HuH-7.5 (cell line): ENCODE measurements around the gene MAPKAP1.

ENCODE experiments used
- DNase-seq: peaks from one replicate; pipeline ENCODE4 v3.0.0; 2011; ENCODE audit warnings: low spot score

Gene MAPKAP1

DNA sequence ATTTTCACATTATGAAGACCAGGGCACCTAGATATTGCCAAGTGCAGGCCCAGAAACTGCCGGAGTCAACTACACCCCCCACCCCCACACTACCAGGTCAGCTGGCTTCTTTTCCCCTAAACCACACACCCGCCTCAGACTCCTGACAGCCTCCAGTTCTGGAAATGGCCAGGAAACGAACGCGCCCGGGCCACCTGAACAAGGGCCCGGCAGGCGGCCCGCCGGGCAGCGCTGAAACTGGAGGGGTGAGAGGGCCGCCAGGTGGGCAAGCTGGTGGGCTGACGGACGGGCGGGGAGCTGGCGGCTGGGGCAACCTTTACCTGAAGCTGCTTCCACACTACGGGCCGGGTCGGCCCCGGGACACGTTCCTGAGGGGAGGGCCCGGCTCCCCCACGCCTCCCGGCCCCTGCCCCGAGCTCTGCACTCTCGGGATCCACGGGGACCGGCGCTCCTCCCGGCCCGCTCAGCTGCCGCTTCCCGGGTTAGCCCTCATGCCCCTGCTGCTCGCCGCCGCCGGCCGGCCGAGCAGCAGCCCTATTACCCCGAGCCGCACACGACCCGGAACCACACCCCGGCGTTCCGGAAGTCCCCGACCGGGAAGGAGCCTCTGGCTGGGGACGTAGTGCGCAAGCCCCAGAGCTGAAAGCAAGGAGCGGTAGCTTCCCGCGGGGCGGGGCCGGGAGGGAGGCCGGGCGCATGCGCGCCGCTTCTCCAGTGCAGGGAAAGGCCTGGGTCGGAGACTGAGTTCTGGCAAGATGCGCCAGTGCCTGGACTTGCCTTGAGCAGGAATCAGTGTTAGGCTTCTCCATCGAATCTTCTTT lies at the start of gene MAPKAP1:
Gene MAPKAP1, minus strand, starts transcription at position 558 of the 821 bp plus-strand sequence. CDS start 34,634 bp downstream, outside the sequence.
- DNase-seq: peak; percentile 92

DNA sequence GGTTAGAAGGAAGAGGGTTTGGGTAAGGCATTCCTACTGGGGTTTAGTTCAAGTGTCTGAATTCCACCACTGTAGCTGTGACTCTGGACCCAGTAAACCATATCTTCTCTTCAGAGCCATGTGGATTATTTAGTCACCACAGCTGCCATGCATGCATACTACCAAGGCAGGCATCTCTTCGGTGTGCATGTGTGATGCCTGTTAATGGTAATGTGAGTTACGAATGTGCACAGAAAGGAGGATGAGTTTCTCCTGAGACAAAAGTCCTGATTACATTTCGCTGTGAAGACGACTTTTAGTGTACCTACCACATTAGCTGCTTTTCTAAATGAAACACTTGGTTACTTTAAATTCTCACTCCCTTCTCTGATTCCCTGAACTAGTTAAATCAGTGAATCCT lies 49.5 kb upstream of the MAPKAP1 start:
- no peak for DNase-seq

DNA sequence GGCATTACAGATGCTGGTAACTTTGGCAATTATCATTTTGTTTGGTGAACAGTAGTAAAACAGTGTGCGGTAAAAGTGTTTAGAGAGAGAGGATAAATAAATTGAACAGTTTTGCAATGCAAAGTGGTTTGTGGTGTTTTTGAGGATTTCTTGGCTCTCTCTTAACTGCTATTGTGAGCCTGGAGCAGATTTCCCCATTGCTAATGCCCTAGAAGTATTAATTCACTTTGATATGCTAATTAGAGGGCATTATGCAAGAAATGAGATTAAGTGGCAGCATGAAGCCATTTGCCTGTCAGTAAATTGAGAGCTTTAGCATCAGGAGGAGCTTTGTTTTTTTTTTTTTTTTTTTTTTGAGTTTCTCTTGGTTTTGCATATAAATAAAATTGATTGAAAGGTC lies 48.3 kb upstream of the MAPKAP1 start:
- no peak for DNase-seq

DNA sequence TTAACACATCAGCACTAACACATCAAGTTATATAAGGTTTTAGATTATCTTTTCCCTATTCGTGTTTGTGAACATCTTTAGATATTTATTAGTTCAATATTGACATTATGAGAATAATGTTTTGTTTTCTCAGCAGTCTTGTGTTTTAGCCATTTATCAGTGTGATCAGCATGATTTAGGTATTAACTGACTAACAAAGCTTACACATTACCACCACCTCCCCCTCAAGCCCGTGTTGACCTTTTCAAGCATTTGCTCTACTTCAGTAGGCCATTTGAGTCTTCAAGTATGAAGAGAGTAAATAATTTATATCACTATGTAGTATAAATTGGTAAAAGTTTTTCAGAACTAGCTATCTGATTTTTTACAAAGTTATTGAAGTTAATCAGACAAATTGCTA lies 47.1 kb upstream of the MAPKAP1 start:
- no peak for DNase-seq

DNA sequence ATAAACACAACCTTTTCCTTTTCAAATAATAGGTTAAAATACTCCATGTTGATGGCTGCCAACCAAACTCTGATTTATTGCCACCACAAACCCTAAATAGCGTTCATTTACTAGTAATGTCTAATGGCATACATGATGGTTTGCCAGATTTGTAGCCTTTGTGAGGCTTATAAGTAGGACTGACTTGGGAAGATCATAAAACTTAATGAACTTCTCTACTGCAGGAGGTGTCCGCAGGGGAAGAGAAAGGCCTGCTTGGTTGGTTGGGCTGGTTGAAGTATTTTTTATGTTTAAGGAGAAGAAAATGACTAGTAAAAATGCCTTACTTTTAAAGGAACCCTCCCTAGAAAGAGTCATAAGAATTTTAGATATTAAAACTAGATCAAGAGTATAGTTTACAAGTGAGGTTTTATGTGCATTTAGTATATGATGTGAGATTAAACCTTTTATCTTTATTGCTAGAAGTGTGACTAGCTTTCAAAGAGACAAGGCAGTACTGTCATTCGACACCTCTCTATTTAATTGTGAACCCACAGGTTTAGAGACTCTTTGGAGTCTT lies 45.1 kb upstream of the MAPKAP1 start:
- DNase-seq: no peak

DNA sequence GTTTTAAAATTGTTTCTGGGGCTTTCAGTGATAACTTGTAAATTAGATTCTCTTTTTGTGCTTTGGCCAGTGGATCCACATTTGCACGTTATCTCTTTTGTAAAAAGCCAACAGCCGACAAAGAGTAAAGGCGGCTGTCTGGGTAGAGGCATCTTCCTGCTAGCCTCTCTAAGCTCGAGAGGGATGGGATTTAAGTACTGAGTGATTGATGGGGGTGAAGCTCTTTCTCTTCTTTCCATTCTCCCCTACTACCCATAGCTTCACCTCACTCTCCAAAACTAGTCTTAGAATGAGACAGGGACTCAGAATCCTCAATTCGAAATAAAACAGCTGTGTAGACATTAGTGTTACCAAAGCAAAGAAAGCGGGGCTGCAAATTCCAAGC lies 43.6 kb upstream of the MAPKAP1 start:
- DNase-seq: peak; percentile 25

DNA sequence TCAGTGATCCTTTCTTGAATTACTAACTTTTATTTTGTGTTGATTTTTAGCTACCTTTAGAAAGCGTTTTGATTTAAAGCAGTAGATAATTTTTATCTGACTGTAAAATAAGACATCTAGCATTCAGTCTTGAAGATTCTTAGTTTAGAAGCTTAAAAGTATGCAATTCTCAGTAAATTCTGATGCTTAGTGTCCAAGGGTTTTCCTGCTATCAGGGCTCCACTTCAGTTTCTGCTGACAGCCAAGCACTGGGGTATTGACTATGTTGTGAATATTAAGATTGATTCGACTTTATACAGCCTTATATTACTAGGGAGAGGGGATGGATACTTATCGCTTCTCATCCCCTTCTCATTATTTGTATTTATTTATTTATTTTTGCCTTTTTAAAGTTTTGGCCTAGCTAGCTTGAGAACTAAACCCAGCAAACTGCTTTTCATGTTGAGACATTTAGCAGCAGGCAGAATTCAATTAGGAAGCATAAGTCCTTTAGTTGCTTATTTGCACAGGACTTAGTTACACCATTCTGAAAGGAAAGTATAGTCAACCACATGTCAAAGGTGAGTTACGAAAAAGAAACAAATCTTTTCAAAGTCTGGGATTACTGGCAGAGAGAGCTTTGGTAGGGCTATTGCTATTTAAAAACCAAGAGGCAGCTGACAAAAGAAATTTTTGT lies 43.1 kb upstream of the MAPKAP1 start:
- peak; percentile 18 for DNase-seq

DNA sequence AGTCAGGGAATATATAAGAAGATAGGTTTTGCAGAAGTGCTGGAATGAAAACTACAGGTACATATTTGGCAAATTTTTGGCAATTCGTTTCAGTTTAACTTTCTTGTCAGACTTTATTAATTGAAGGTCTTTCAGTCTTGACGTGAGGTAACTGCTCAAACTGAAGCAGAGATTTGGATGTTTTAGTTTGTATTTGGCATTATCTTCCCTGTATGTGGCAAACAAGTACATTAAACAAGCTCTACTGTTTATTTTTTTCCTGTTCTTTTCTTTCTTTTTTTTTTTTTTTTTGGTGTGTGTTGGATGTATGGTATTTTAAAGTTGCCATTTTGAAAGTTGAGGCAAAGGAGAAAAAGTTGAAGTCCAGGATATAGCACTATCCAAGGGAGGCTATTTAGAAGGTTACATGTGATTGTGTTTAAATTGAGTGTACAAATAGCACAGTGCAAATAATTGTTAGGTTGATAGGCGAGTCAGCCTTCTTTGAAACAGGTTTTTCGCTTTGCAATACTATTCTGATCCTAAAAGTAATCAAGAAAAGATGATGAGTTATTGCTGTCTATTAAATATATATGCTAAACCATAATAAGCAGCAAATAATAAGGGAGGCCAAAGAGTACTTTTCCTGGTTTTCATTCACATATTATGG lies 42.4 kb upstream of the MAPKAP1 start:
- DNase-seq: no peak

DNA sequence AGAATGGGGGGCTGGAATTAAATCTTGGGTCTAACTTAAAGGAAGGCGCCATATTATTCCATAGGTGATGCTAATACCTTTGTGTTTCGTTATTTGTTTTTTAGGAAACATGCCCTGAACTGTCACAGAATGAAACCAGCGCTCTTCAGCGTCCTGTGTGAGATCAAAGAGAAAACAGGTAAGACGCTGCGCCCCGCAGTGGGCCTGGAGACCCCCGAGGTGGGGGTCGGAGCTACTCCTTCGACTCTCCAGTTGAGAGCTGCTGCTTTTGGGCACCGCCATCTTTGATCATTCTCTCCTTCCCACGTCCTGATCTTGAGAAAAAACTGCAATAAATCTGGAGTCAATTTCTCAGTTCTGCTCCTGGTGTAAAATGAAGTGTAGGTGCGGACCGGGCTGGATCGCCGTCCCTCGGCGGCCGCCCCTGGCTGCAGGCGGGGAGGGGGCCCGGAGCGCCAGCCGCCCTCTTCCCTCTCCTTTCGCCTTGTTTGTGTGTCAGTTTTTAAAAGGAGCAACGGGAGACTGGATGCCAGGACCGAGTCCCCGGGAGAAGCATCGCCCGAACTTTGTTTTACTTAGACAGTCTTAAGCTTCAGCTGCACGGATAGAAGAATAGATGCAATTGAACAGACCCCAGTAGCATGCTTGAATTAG lies 41.6 kb upstream of the MAPKAP1 start:
- peak; percentile 35 for DNase-seq

DNA sequence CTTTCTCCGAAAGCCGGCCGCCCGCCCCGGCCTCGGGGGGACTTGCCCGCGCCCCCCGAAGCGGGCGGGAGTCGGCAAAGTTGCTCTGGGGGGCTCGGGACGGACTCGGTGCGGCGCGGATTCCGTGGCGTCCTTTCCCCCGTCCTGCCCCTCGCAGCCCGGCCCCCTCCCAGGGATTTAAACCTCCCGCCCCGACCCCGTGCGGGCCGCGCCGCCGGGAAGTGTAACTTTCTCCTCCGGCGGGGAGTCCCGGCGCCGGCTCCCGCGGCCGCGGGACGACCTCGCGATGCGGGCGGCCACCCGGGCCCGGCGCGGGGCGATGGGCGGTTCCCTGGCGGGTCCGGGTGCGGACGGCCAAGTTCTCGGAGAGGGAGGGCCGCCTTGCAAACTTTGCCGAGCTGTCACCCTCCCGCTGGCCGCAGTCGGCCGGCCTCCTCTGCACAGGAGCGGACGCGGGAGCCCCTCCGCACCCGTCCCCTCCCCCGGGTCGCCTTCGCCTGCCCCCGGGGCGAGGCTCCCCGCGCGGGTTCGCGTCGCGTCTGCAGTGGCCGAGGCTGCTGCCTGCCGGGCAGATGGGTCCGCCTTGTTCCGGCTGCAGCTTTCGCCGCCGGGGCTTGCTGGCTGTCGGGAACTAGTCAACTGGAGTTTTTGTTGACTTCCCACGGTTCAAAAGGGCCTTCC lies 40.9 kb upstream of the MAPKAP1 start:
- DNase-seq: peak; percentile 50

DNA sequence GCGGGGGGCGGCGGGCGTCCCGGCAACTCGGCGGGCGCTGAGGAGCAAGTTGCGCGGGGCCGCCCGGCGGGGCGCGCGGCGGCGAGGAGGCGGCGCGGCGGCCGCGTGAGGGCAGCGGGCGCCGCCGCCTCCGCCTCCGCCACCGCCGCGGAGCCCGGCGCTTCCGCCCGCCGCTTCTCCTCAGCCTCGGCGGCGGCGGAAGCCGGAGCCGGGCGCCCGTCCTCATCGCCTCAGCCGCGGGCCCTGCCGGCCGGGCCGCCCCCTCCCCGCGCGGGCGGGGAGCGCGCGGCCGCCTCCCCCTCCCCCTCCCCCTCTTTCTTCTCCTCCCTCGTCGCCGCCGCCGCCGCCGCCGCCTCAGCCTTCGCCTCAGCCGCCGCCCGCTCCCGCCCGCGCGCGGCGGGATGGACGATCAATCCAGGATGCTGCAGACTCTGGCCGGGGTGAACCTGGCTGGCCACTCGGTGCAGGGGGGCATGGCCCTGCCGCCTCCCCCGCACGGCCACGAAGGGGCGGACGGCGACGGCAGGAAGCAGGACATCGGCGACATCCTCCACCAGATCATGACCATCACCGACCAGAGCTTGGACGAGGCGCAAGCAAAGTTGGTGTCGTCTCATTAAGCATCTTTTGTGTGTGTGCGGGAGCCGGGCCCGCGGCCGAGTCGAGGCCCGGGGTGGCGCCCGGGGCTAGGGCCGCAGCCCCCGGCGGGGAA lies 40.2 kb upstream of the MAPKAP1 start, which contains the start of gene PBX3:
Gene PBX3, plus strand, starts transcription at position 321 of the 712 bp plus-strand sequence.
- DNase-seq: peak; percentile 55

DNA sequence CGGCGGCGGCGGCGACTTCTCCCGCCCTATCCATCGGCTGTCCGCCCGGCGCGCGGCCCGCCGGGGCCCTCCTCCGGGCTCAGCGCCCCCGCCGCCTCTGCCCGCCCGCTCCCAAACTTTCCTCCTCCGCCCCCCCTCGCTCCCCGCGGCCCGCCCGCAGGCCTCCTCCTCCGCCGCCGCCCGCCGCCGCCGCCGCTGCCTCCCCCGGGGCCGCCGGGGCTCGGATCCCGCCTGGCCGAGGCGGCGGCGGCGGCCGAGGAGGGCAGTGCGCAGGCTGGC lies 39.7 kb upstream of the MAPKAP1 start:
- no peak for DNase-seq

DNA sequence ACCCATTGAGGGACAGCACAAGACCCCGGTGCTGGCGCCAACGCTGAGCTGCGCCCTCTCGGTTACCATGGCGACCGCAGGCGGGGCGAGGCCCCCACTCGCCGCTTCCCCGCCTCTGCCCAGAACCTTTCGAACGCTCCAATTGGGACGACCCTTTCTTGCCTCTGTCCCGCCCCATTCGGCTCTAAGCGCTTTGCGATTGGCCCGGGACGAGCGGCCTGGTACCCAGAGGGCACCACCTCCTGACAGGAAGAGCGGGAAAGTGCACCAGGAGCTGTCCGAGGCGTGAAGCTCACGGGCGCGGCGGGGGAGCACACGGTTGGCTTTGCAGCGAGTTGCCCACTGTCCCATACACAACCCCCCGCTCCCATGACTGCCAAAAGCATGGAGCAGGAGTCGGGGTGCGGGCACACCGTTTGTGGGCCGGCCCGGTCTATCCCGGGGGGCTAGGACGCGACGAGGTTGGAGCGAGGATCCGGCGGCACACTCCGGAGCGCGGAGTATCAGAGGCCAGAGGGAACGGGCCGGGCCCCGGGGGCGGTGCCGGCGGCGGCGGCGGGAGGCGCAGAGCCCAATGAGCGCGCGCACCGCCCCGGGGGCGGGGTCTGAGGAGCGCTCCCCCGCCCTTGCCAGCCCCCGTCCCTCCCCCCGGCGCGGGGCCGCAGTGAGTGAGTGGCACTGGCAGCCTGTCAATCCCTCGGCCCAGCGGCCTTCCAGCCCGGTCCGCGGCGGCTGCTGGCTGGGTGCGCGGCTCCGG lies 39.2 kb upstream of the MAPKAP1 start:
- peak; percentile 97 for DNase-seq

DNA sequence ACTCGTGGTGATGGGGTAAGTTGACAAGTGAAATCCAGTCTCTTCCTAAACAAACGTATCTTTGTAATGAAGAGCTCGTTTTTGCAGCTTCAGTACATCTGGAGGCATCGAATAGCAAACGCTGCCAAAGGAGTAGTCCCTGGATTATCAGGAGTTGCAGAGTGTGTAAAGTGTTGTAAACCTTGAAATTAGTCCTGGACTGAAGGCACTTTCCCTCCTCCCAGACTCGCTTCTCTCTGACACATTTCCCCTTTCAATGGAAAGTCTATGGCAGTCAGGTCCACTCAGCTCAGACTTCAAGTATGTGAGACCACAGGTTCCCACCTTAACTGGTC lies 38.6 kb upstream of the MAPKAP1 start:
- no peak for DNase-seq

DNA sequence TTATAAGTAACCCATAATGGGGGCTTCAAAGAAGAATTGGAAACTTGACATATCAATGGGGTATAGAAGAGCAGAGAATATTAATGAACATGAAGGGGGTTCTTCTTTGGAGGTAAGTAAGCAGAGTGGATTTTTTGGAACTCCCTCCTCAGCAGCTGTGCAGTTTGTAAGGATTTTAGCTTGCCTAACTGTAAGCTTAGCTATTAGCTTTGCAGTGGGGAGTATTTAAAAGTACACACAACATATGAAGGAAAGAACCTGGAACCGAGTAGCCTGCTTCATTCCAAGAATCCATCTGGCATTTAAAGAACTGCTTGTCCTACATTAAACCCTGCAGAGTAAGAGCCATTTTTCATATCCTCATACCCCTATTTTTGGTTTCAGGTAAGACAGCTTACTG lies 38.0 kb upstream of the MAPKAP1 start:
- no peak for DNase-seq

DNA sequence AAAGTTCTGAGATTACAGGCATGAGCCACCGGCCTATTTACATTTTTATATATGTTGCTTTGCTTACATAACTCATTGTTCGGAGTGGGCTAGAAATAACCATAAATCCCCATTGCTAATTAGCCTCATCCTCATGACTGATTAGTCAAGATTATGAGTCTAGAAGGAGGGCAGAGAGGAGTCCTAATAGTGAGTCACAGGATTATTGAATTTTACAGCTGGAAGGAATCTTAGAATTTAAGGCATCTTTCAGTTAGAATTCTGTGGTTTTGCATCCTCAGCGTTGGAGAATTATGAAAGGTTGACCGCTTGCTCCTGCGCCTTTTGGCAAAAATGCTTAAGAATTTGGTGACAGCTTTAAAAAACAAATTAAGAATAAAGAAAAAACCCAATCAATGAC lies 37.6 kb upstream of the MAPKAP1 start:
- DNase-seq: no peak

DNA sequence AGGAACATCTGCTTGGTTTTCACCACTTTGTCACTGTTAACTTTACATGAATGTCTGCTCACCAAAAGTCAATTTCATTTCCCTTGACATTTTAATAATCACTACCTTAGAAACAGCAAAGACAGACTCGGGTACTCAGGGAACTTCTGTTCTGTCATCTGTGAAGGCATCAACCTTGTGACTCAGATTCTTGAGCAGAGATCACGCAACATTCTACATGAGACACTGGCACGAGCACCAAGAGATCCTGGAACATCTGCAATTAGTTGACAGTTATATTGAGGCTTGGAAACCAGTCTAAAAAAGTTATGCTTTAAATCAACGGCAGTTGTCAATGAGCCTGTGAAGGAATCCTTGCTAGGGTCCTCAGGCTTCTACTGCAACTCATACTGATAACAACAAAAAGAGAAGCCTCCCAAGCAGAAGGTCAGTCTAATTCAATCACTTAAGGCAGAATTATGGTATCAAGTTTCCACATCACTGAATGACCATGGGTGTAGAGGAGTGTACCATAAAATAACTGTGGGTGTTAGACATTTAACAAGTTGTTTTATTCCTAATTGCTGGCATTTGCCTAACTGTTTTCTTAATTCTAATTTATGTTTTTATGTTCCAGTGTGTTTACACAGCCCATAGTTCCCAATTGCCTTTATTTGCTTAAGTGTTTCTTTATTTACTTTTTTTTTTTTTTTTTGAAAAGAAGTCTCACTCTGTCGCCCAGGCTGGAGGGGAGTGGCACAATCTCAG lies 36.8 kb upstream of the MAPKAP1 start:
- DNase-seq: no peak

DNA sequence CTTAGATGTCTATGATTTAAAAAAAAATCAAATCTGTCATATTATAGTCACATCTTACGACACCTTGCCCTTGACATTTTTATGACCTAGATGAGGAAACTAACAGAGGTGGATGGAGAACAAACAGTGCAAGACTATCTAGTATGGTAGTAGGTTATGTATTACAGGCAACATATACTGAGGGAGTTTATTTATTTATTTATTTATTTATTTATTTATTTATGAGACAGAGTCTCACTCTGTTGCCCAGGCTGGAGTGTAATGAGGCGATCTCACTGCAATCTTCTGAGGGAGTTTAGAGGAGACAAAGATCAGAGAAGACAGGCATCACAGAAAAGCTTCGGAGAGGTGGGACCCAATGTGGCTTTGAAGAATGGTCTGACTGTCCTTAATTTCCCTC lies 35.6 kb upstream of the MAPKAP1 start:
- DNase-seq: no peak

DNA sequence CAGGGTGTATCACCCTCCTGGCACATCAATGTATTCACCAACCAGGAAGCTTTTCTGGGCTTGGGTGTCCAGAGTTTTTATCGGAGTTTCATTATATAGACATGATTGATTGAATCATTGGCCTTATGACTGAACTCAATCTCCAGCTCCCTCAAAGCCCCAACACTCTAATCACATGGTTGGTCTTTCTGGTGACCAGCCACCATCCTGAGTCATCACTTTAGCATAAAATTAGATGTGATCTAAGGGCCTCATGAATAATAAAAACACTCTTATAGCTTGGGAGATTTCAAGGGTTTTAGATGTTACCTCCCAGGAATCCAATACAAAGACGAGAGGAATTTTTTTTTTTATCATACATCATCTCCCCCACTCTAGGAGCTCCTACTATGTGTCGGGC lies 32.4 kb upstream of the MAPKAP1 start:
- DNase-seq: no peak

DNA sequence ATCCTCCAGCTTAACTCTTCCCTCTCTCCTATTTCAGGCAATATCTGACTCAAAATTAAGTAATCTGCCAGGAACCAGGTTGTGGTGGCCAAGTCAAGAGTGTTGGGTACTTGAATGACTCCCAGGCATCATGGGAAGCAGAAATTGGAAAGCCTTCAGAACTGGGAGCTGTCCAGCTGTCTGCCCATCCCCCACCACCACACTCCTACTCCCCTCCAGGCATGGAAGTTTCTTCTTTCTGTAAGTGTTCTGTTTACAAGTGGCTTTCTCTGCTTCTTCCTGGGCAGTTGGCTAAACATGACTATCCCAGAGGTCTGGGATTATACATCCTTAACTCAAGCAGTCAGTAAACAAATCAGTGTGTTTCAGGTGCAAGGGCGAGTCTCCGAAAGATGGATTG lies 25.6 kb upstream of the MAPKAP1 start:
- DNase-seq: no peak
